ENCODE data around the gene GDPD5.

The GDPD5 gene

GRCh38 chr11:75434886-75435570 lies 90.7 kb downstream of the GDPD5 start:
- H3K27me3 ChIP-seq (ENCODE audit: insufficient read depth, low read length, poor library complexity), result no peaks in the 10 kb centered on the region
- H3K9ac ChIP-seq (ENCODE audit: low read depth, low read length), result no peak overlapping the region
- no peaks in the 10 kb centered on the region for H3K9me3 ChIP-seq (ENCODE audit: insufficient read depth, low read length, severe bottlenecking)
- no peaks in the 10 kb centered on the region; the same call in 1 of the 2 replicates for H4K20me1 ChIP-seq (ENCODE audit: insufficient read depth, low read length)
- no peaks in the 10 kb centered on the region for H3K36me3 ChIP-seq (ENCODE audit: insufficient read depth, low read length)
- H3K79me2 ChIP-seq (ENCODE audit: insufficient read depth, low read length), result no peaks in the 10 kb centered on the region
- TF ChIP-seq CTCF (IDR thresholded peaks at IDR 0.05; ENCODE audit: borderline replicate concordance, extremely low read depth, low read length, poor library complexity, severe bottlenecking), result no peak
- no peak for TF ChIP-seq EZH2 (IDR thresholded peaks at IDR 0.05; ENCODE audit: borderline replicate concordance, low read depth, low read length, severe bottlenecking)
- H3K4me2 ChIP-seq (ENCODE audit: insufficient read depth, low read length), result no peak overlapping the region
- H3K4me1 ChIP-seq (ENCODE audit: insufficient read depth, low read length), result no peaks in the 10 kb centered on the region
- H3K27ac ChIP-seq (ENCODE audit: low read length), result no peak overlapping the region
- H3K4me3 ChIP-seq (ENCODE audit: low read depth in 1 of 2, low read length in 2 of 2), result no peak overlapping the region
- H2AFZ ChIP-seq (ENCODE audit: low read depth, low read length), result no peak overlapping the region
- no peak for ATAC-seq (ENCODE audit: insufficient read depth, low read depth)
- no peak for DNase-seq

GRCh38 chr11:75434051-75434450 lies 91.7 kb downstream of the GDPD5 start:
- Histone ChIP-seq H3K36me3 (ENCODE audit: insufficient read depth, low read length) (no peaks in the 10 kb centered on the region), H3K9ac (ENCODE audit: low read depth, low read length) (no peak overlapping the region), H2AFZ (ENCODE audit: low read depth, low read length) (no peak overlapping the region), H3K4me1 (ENCODE audit: insufficient read depth, low read length) (no peaks in the 10 kb centered on the region), H3K79me2 (ENCODE audit: insufficient read depth, low read length) (no peaks in the 10 kb centered on the region), H3K4me3 (ENCODE audit: low read depth in 1 of 2, low read length in 2 of 2) (no peak overlapping the region), H3K27ac (ENCODE audit: low read length) (no peak overlapping the region), H3K4me2 (ENCODE audit: insufficient read depth, low read length) (no peak overlapping the region), H3K27me3 (ENCODE audit: insufficient read depth, low read length, poor library complexity) (no peaks in the 10 kb centered on the region), H4K20me1 (ENCODE audit: insufficient read depth, low read length) (no peaks in the 10 kb centered on the region; the same call in 1 of the 2 replicates), H3K9me3 (ENCODE audit: insufficient read depth, low read length, severe bottlenecking) (no peaks in the 10 kb centered on the region)
- DNase-seq, result no peak
- TF ChIP-seq CTCF (IDR thresholded peaks at IDR 0.05; ENCODE audit: borderline replicate concordance, extremely low read depth, low read length, poor library complexity, severe bottlenecking) (no peak), EZH2 (IDR thresholded peaks at IDR 0.05; ENCODE audit: borderline replicate concordance, low read depth, low read length, severe bottlenecking) (no peak)
- ATAC-seq (ENCODE audit: insufficient read depth, low read depth), result no peak

- Histone ChIP-seq H3K27me3 (ENCODE audit: insufficient read depth, low read length, poor library complexity) (no peaks in the 10 kb centered on the region), H2AFZ (ENCODE audit: low read depth, low read length) (no peak overlapping the region), H3K9me3 (ENCODE audit: insufficient read depth, low read length, severe bottlenecking) (no peaks in the 10 kb centered on the region), H3K9ac (ENCODE audit: low read depth, low read length) (no peak overlapping the region), H3K27ac (ENCODE audit: low read length) (no peak overlapping the region), H3K36me3 (ENCODE audit: insufficient read depth, low read length) (no peaks in the 10 kb centered on the region), H4K20me1 (ENCODE audit: insufficient read depth, low read length) (no peaks in the 10 kb centered on the region; the same call in 1 of the 2 replicates), H3K4me3 (ENCODE audit: low read depth in 1 of 2, low read length in 2 of 2) (no peak overlapping the region), H3K79me2 (ENCODE audit: insufficient read depth, low read length) (no peaks in the 10 kb centered on the region), H3K4me1 (ENCODE audit: insufficient read depth, low read length) (no peaks in the 10 kb centered on the region), H3K4me2 (ENCODE audit: insufficient read depth, low read length) (no peak overlapping the region)
- ATAC-seq (ENCODE audit: insufficient read depth, low read depth) (no peak), DNase-seq (no peak)
- TF ChIP-seq CTCF (IDR thresholded peaks at IDR 0.05; ENCODE audit: borderline replicate concordance, extremely low read depth, low read length, poor library complexity, severe bottlenecking) (no peak), EZH2 (IDR thresholded peaks at IDR 0.05; ENCODE audit: borderline replicate concordance, low read depth, low read length, severe bottlenecking) (no peak)
These were observed 92.3 kb downstream of the GDPD5 start for GRCh38 chr11:75433443-75433842.
